Chondrocyte (in vitro differentiated cells): ENCODE measurements around the gene MPV17. TPM values are rescaled to one million over a fixed set of nuclear protein-coding genes. Genes with fewer than 3 reads are reported as not detected.

Source experiments
- DNase-seq: peaks from one replicate; pipeline ENCODE4 v3.0.0; 2021; ENCODE audit warnings: mixed read lengths, low spot score
- H3K27ac Mint-ChIP-seq: one replicate; pipeline ENCODE4 v1.8.0; 2021; ENCODE audit warnings: mild to moderate bottlenecking, moderate library complexity, mixed read lengths; ENCODE audit not compliant: unreplicated experiment
- H3K27me3 Mint-ChIP-seq: 2 replicates; pipeline ENCODE4 v1.8.0; 2021; ENCODE audit warnings: low read depth, mixed read lengths
- H3K36me3 Mint-ChIP-seq: 2 replicates; pipeline ENCODE4 v1.8.0; 2021; ENCODE audit warnings: low read depth, mixed read lengths
- H3K4me1 Mint-ChIP-seq: 2 replicates; pipeline ENCODE4 v1.8.0; 2021; ENCODE audit warnings: low read depth, mild to moderate bottlenecking, mixed read lengths
- H3K4me3 Mint-ChIP-seq: one replicate; pipeline ENCODE4 v1.8.0; 2021; ENCODE audit warnings: mild to moderate bottlenecking, moderate library complexity, mixed read lengths; ENCODE audit not compliant: unreplicated experiment
- H3K9me3 Mint-ChIP-seq: 2 replicates; pipeline ENCODE4 v1.8.0; 2021; ENCODE audit warnings: low read depth, mixed read lengths
- CTCF ChIP-seq: fragments of 200-600 bp; sonication (generic); IDR thresholded peaks from 2 replicates; pipeline ENCODE4 v1.5.0; 2021; ENCODE audit warnings: antibody characterized with exemption, mild to moderate bottlenecking, moderate library complexity
- total RNA-seq: library from RNA; stranded (reverse); gene quantifications from 3 replicates; pipeline ENCODE4 v1.2.1, GENCODE V29; 2021

MPV17 gene
- total RNA-seq, 1 donor from 2014 or later, result 57.7 TPM

- Mint-ChIP-seq H3K27ac (no peak overlapping the region), H3K36me3 (peaks cover 29% of the 10 kb centered on the region), H3K4me3 (no peak overlapping the region), H3K9me3 (no peaks in the 10 kb centered on the region), H3K4me1 (no peaks in the 10 kb centered on the region), H3K27me3 (no peaks in the 10 kb centered on the region)
- no peak for TF ChIP-seq CTCF
- no peak for DNase-seq
Observed at GRCh38 chr2:27336173-27336572, 13.3 kb upstream of the MPV17 start.

- no peak for TF ChIP-seq CTCF
- no peak for DNase-seq
- no peaks in the 10 kb centered on the region for H3K4me1 Mint-ChIP-seq
- peaks cover 29% of the 10 kb centered on the region for H3K36me3 Mint-ChIP-seq
- no peak overlapping the region for H3K4me3 Mint-ChIP-seq
- H3K27me3 Mint-ChIP-seq, result no peaks in the 10 kb centered on the region
- no peaks in the 10 kb centered on the region for H3K9me3 Mint-ChIP-seq
- no peak overlapping the region for H3K27ac Mint-ChIP-seq
Observed at GRCh38 chr2:27335311-27335710, 12.4 kb upstream of the MPV17 start.

- no peak for DNase-seq
- peak overlapping the region; percentile 28 for H3K27ac Mint-ChIP-seq
- peaks cover 33% of the 10 kb centered on the region for H3K4me1 Mint-ChIP-seq
- no peaks in the 10 kb centered on the region for H3K9me3 Mint-ChIP-seq
- no peak for TF ChIP-seq CTCF
- no peak overlapping the region for H3K4me3 Mint-ChIP-seq
- peaks cover 23% of the 10 kb centered on the region for H3K36me3 Mint-ChIP-seq
- no peaks in the 10 kb centered on the region for H3K27me3 Mint-ChIP-seq
Observed at GRCh38 chr2:27324720-27325119, 1.8 kb upstream of the MPV17 start.

- Mint-ChIP-seq H3K4me3 (peak overlapping the region; percentile 87), H3K36me3 (peaks cover 20% of the 10 kb centered on the region), H3K9me3 (no peaks in the 10 kb centered on the region), H3K27ac (peak overlapping the region; percentile 99), H3K4me1 (peaks cover 33% of the 10 kb centered on the region), H3K27me3 (no peaks in the 10 kb centered on the region)
- no peak for DNase-seq
- TF ChIP-seq CTCF, result no peak
Observed at GRCh38 chr2:27323596-27324285, 844 bp upstream of the MPV17 start.

- DNase-seq, result no peak
- TF ChIP-seq CTCF, result no peak
- peaks cover 33% of the 10 kb centered on the region for H3K4me1 Mint-ChIP-seq
Observed at GRCh38 chr2:27322301-27322765, 564 bp downstream of the MPV17 start.

More at GRCh38 chr2:27322301-27322765, 564 bp downstream of the MPV17 start:
- no peaks in the 10 kb centered on the region for H3K27me3 Mint-ChIP-seq
- peaks cover 13% of the 10 kb centered on the region for H3K36me3 Mint-ChIP-seq
- peak overlapping the region; percentile 87 for H3K4me3 Mint-ChIP-seq
- peak overlapping the region; percentile 99 for H3K27ac Mint-ChIP-seq
- no peaks in the 10 kb centered on the region for H3K9me3 Mint-ChIP-seq
